ENCODE results near the gene DOCK1.

- TF ChIP-seq EZH2 (IDR thresholded peaks at IDR 0.05; ENCODE audit: borderline replicate concordance, insufficient read depth, low read length, poor library complexity, severe bottlenecking) (no peak), REST (IDR thresholded peaks at IDR 0.05; ENCODE audit: borderline replicate concordance) (no peak), CTCF (IDR thresholded peaks at IDR 0.05; ENCODE audit: poor library complexity, severe bottlenecking) (no peak), RAD21 (conservative IDR thresholded peaks at IDR 0.05) (no peak)
These were observed 370.7 kb downstream of the DOCK1 start for GRCh38 chr10:127275793-127276450.

Measured in neural cell (in vitro differentiated cells).